ENCODE data around the gene GFOD2.

GRCh38 chr16:67664871-67665270 lies 54.2 kb downstream of the GFOD2 start:
- no peak for TF ChIP-seq POLR2A (IDR thresholded peaks at IDR 0.05; ENCODE audit: extremely low read depth, insufficient read length)
- TF ChIP-seq CTCF (IDR thresholded peaks at IDR 0.05; ENCODE audit: low read depth, low read length): no peak
- TF ChIP-seq MYC (IDR thresholded peaks at IDR 0.05; ENCODE audit: low read depth, low read length): no peak
